HepG2 (cell line): ENCODE data around the gene MICA. TPM values are rescaled to one million over a fixed set of nuclear protein-coding genes. Genes with fewer than 3 reads are reported as not detected.

Experiments used
- ATF3 ChIP-seq: sonication (generic); formaldehyde crosslinking; IDR thresholded peaks from 2 replicates; pipeline ENCODE4 v1.4.0; 2020; ENCODE audit warnings: missing genetic modification reagents
- CENPBD1 ChIP-seq: sonication (generic); formaldehyde crosslinking; IDR thresholded peaks from 2 replicates; pipeline ENCODE4 v1.8.0; 2022; ENCODE audit warnings: missing genetic modification reagents, low read depth, mild to moderate bottlenecking, borderline replicate concordance
- CENPX ChIP-seq: sonication (generic); formaldehyde crosslinking; IDR thresholded peaks from 2 replicates; pipeline ENCODE4 v1.9.0; 2021; ENCODE audit warnings: mild to moderate bottlenecking, missing genetic modification reagents, moderate library complexity
- CTCF ChIP-seq: sonication (generic); formaldehyde crosslinking; IDR thresholded peaks from 2 replicates; pipeline ENCODE4 v1.5.0; 2020; ENCODE audit warnings: mild to moderate bottlenecking, missing genetic modification reagents, moderate library complexity
- FOXK1 ChIP-seq: sonication (generic); formaldehyde crosslinking; IDR thresholded peaks from 2 replicates; pipeline ENCODE4 v1.4.0; 2020; ENCODE audit warnings: low read depth, missing genetic modification reagents, borderline replicate concordance
- IKZF1 ChIP-seq: fragments of 450-650 bp; IDR thresholded peaks from 2 replicates; pipeline ENCODE4 v1.7.1; 2016
- KDM2A ChIP-seq: sonication (generic); formaldehyde crosslinking; IDR thresholded peaks from 2 replicates; pipeline ENCODE4 v1.4.0; 2020; ENCODE audit warnings: low read depth, missing genetic modification reagents, borderline replicate concordance
- MAZ ChIP-seq, 2 experiments: sonication (generic) in 1 of 2; formaldehyde crosslinking in 1 of 2; IDR thresholded peaks; 2 replicates each; pipeline versions ENCODE4 v1.5.0 to v1.6.1; 2012 to 2020; ENCODE audit warnings: low read depth in 2 of 2, mild to moderate bottlenecking in 2 of 2, borderline replicate concordance in 1 of 2, improper control_type of control experiment in 1 of 2, low read length in 1 of 2, missing genetic modification reagents in 1 of 2, moderate library complexity in 1 of 2
- MLLT10 ChIP-seq: sonication (generic); formaldehyde crosslinking; IDR thresholded peaks from 2 replicates; pipeline ENCODE4 v1.4.0; 2020; ENCODE audit warnings: missing genetic modification reagents
- MYPOP ChIP-seq: sonication (generic); formaldehyde crosslinking; IDR thresholded peaks from 2 replicates; pipeline ENCODE4 v1.8.1; 2023; ENCODE audit warnings: mild to moderate bottlenecking, moderate library complexity, missing genetic modification reagents
- NONO ChIP-seq, 2 experiments: fragments of 450-650 bp in 1 of 2; sonication (generic) in 1 of 2; formaldehyde crosslinking in 1 of 2; IDR thresholded peaks in 1 of 2; conservative IDR thresholded peaks in 1 of 2; 2 replicates each; pipeline versions ENCODE4 v1.6.1 to v1.8.0; 2017 to 2022; ENCODE audit warnings: mild to moderate bottlenecking in 1 of 2, missing genetic modification reagents in 1 of 2, moderate library complexity in 1 of 2
- POLR2G ChIP-seq: fragments of 200-400 bp; formaldehyde crosslinking; IDR thresholded peaks from 2 replicates; pipeline ENCODE4 v1.6.1; 2018; ENCODE audit warnings: mild to moderate bottlenecking, low read depth, low read length, moderate library complexity
- RELA ChIP-seq: sonication (generic); formaldehyde crosslinking; IDR thresholded peaks from 2 replicates; pipeline ENCODE4 v1.4.0; 2020; ENCODE audit warnings: missing genetic modification reagents
- SAP130 ChIP-seq: IDR thresholded peaks from 2 replicates; pipeline ENCODE4 v1.6.1; 2016; ENCODE audit warnings: low read depth
- TAF1 ChIP-seq: sonication (generic); formaldehyde crosslinking; IDR thresholded peaks from 2 replicates; pipeline ENCODE4 v1.4.0; 2020; ENCODE audit warnings: missing genetic modification reagents
- ZBTB8A ChIP-seq: sonication (generic); formaldehyde crosslinking; IDR thresholded peaks from 2 replicates; pipeline ENCODE4 v1.4.0; 2020; ENCODE audit warnings: mild to moderate bottlenecking, low read depth, missing genetic modification reagents, borderline replicate concordance
- ZNF264 ChIP-seq: sonication (generic); formaldehyde crosslinking; IDR thresholded peaks from 2 replicates; pipeline ENCODE4 v1.4.0; 2020; ENCODE audit warnings: missing genetic modification reagents
- ZNF335 ChIP-seq: sonication (generic); formaldehyde crosslinking; IDR thresholded peaks from 2 replicates; pipeline ENCODE4 v1.4.0; 2020; ENCODE audit warnings: missing genetic modification reagents
- ZNF790 ChIP-seq: sonication (generic); formaldehyde crosslinking; IDR thresholded peaks from 2 replicates; pipeline ENCODE4 v1.8.0; 2022; ENCODE audit warnings: missing genetic modification reagents, mild to moderate bottlenecking, borderline replicate concordance
- polyA plus RNA-seq, 8 experiments: library from polyadenylated mRNA; depleted of rRNA in 3 of 8; stranded (reverse) in 7 of 8; unstranded in 1 of 8; fragments of >200 nt; fragmentation: Illumina TruSeq in 4 of 8; extraction: Trizol in 4 of 8; gene quantifications; 2 replicates each; pipeline versions ENCODE4 v1.2.1 to v1.2.3, GENCODE V29; 2011 to 2016; ENCODE audit warnings: low read depth in 4 of 8, missing spikeins in 1 of 8, mixed read lengths in 1 of 8; ENCODE audit not compliant: insufficient read depth in 1 of 8
- total RNA-seq, 5 experiments: library from RNA; depleted of rRNA; stranded (reverse); fragments of >200 nt; fragmentation: Illumina TruSeq; extraction: Trizol; gene quantifications; 2 replicates each; pipeline ENCODE4 v1.2.3, GENCODE V29; 2016; ENCODE audit warnings: low read depth in 1 of 5

The MICA gene
- total and polyA plus RNA-seq, 2 of the 13 experiments (the other 11 are each of a cell fraction or from before 2014, with no cell fraction given) = 21.6 to 38.1 TPM

GRCh38 chr6:31401403-31401802 lies 2.0 kb upstream of the MICA start (continued):
- 0 out of 2 replicates have a peak, but pooled peaks have one; percentile 12 for TF ChIP-seq KDM2A (CRISPR knock-in tag)
- TF ChIP-seq SAP130 (CRISPR knock-in tag) = peak; percentile 71
- TF ChIP-seq ZNF264 = 0 out of 2 replicates have a peak, but pooled peaks have one; percentile 17
- TF ChIP-seq ZBTB8A (CRISPR knock-in tag) = no peak
- TF ChIP-seq ATF3 (CRISPR knock-in tag) = peak; percentile 52; the same call in 1 of the 2 replicates
- no peak for TF ChIP-seq CENPX (CRISPR knock-in tag)
- no peak for TF ChIP-seq MAZ (IDR thresholded peaks at IDR 0.05; ENCODE audit: borderline replicate concordance, low read depth, low read length)
- no peak for TF ChIP-seq MAZ (CRISPR knock-in tag; IDR thresholded peaks at IDR 0.05; ENCODE audit: low read depth)
- no peak for TF ChIP-seq RELA
- no peak for TF ChIP-seq IKZF1
- no peak for TF ChIP-seq CENPBD1 (CRISPR knock-in tag)
- TF ChIP-seq ZNF335 (CRISPR knock-in tag) = 0 out of 2 replicates have a peak, but pooled peaks have one; percentile 17
- no peak for TF ChIP-seq NONO (IDR thresholded peaks at IDR 0.05)
- no peak for TF ChIP-seq NONO (CRISPR knock-in tag; conservative IDR thresholded peaks at IDR 0.05)
- no peak for TF ChIP-seq FOXK1
- 0 out of 2 replicates have a peak, but pooled peaks have one; percentile 31 for TF ChIP-seq POLR2G
- no peak for TF ChIP-seq MLLT10
- TF ChIP-seq CTCF = no peak
- TF ChIP-seq TAF1 (CRISPR knock-in tag) = peak; percentile 37; the same call in 1 of the 2 replicates
- TF ChIP-seq MYPOP (CRISPR knock-in tag) = no peak
- no peak for TF ChIP-seq ZNF790 (CRISPR knock-in tag)
